ENCODE measurements around the gene C3.

C3 gene

DNA sequence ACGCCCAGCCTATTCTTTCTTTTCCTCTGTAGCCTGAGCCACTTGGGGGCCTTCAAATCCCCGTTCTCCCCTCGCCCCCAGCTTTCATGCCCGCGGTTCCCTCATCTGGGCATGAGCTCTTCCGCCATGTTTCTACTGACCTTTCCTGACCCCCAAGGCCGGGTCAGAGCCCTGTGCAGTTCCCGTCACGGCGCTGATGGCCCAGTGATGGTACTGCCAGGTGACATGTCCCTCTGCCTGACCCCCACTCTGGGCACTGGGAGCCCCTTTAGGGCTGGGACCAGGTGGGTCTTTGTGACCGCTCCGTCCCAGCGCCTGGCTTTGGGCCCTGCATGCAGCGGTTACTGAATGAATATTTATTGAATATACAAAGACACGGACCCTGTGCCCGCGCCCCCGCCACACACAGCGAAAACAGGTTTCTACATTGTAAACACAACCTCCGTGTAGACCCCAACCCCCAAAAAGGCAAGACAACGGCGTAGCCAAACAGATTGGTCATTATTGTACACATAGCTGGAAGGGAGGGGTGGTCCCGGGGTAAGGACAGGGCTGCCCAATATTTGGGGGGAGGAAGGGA lies 9.2 kb upstream of the C3 start:
- DNase-seq (ENCODE audit: low read depth), result no peak
- TF ChIP-seq, protein P1, sequence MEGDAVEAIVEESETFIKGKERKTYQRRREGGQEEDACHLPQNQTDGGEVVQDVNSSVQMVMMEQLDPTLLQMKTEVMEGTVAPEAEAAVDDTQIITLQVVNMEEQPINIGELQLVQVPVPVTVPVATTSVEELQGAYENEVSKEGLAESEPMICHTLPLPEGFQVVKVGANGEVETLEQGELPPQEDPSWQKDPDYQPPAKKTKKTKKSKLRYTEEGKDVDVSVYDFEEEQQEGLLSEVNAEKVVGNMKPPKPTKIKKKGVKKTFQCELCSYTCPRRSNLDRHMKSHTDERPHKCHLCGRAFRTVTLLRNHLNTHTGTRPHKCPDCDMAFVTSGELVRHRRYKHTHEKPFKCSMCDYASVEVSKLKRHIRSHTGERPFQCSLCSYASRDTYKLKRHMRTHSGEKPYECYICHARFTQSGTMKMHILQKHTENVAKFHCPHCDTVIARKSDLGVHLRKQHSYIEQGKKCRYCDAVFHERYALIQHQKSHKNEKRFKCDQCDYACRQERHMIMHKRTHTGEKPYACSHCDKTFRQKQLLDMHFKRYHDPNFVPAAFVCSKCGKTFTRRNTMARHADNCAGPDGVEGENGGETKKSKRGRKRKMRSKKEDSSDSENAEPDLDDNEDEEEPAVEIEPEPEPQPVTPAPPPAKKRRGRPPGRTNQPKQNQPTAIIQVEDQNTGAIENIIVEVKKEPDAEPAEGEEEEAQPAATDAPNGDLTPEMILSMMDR (conservative IDR thresholded peaks at IDR 0.05; ENCODE audit: low read depth, low read length), result no peak
- no peak overlapping the region for H3K4me3 ChIP-seq (ENCODE audit: low read depth, low read length)

DNA sequence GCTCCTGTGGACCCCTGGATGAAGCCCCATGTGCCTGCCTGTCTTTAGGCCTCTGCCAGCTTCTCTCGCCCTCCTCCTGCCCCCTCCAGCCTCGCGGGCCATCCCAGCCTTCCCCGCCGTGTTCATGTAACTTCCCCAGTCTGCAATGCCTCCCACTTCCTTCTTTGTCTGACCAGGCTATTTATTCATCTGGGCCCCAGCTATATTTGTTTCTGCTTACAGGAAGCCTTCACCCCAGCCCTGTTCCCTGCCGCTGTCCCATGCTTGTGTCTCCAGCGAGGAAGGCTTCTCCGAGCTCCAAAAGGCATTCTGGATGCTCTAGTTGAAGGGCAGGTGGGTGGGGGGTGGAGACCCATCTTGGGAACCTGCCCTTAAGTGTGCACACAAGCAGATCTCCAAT lies 7.9 kb upstream of the C3 start:
- no peak for DNase-seq (ENCODE audit: low read depth)
- no peak overlapping the region for H3K4me3 ChIP-seq (ENCODE audit: low read depth, low read length)
- TF ChIP-seq, protein P1 (conservative IDR thresholded peaks at IDR 0.05; ENCODE audit: low read depth, low read length), result no peak

DNA sequence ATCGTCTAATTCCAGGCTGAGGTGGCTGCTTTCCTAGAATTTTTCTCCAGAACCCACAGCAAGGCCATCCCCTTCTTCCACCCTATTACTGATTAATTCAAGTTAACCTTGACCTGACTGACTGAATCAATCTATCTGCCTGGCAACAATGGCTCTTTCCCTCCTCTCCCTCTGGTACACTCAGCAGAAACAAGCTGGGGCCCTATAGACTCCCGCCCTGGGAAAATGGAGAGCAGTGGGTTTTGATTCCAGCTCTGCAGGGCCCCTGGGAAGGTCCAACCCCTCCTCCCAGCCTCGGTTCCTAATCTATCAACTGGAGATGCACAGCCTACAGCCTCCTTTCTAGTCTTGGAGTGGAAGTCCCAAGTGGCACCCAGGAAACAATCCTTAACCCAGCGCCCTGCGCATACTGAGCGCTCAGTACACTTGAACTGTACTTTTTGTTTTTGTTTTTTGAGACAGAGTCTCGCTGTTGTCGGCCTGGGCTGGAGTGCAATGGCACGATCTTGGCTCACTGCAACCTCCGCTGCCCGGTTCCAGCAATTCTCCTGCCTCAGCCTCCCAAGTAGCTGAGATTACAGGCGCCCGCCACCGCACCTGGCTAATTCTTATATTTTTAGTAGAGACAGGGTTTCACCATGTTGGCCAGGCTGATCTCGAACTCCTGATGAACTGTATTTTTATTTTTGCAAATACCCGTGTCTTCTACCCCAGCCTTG lies 5.2 kb upstream of the C3 start:
- no peak overlapping the region for H3K4me3 ChIP-seq (ENCODE audit: low read depth, low read length)
- TF ChIP-seq, protein P1 (conservative IDR thresholded peaks at IDR 0.05; ENCODE audit: low read depth, low read length), result no peak
- no peak for DNase-seq (ENCODE audit: low read depth)

DNA sequence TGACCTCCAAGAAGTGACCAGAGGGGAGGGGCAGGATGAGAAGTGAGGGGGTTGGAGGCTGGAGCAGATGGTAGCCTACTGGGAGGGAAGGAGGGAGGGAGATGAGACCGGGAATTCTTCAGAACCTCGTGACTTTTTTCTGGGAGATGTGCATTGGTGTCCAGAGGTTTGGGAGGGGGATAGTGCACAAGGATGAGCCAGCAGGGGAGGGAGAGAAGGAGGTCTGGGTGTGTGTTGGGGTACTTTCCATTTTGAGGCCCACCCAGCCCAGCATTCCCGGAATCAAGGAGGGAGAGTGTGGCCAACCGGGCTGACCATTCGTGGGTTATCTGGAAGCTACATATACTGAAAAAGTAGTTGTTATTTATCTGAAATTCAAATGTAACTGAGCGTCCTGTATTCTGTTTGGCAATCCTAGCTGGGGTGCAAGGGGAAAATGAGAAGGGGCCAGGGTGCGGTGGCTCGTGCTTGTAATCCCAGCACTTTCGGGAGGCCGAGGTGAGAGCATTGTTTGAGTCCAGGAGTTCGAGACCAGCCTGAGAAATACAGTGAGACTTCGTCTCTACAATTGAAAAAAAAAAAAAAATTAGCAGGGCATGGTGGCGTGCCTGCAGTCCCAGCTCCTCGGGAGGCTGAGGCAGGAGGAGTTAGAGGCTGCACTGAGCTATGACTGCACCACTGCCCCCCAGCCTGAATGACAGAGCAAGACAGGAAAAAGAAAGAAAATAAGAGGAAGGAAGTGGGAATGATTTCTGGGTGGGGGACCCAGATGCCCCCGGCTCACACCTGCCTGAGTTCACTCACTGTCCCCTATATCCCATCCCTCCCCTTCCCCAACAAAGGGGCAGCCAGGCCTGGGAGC lies 4.4 kb upstream of the C3 start:
- H3K4me3 ChIP-seq (ENCODE audit: low read depth, low read length), result no peak overlapping the region
- DNase-seq (ENCODE audit: low read depth), result no peak
- TF ChIP-seq, protein P1 (conservative IDR thresholded peaks at IDR 0.05; ENCODE audit: low read depth, low read length), result no peak

DNA sequence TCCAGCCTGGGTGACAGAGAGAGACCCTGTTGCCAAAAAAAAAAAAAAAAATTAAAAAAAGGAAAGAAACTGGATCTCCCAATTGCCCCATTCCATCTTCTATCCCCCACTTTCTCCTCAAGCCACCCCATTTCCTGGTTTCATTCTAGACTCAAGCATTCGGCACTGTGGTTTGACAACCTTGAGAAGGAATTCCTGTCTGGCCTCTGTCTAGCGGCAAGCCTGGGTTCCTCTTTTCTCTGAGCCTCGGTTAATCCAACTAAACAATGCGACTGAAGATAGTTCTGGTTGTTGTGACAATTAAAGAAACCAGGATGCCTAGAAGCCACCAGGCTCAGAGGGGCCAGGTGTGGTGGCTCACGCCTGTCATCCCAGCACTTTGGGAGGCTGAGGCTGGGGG lies 3.3 kb upstream of the C3 start:
- no peak for DNase-seq (ENCODE audit: low read depth)
- H3K4me3 ChIP-seq (ENCODE audit: low read depth, low read length), result no peak overlapping the region
- TF ChIP-seq, protein P1 (conservative IDR thresholded peaks at IDR 0.05; ENCODE audit: low read depth, low read length), result no peak

DNA sequence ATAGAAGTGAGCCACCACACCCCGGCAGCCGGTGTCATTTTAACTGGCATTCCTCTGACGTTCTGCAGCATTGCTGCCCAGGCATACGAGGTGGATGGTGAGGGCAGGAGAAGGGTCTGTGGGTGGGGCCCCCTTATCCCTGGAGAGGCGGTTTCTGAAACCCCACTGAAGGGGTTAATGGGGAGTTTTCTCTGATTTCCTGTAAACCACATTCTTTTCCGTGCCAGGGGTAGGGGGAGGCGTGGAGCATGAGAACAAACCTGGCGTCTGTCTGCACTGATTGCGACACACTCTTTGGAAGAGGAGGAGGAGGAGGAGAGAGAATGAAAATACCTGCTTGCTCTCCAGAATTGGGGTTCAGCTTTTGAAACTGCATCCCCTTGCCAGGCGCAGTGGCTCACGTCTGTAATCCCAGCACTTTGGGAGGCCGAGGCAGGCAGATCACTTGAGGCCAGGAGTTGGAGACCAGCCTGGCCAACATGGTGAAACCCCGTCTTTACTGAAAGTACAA lies 2.7 kb upstream of the C3 start:
- TF ChIP-seq, protein P1 (conservative IDR thresholded peaks at IDR 0.05; ENCODE audit: low read depth, low read length), result no peak
- H3K4me3 ChIP-seq (ENCODE audit: low read depth, low read length), result no peak overlapping the region
- peak; percentile 61 for DNase-seq (ENCODE audit: low read depth)

All from choroid plexus epithelial cell (primary cell).